ENCODE data around the gene PRDM9. TPM values are rescaled to one million over a fixed set of nuclear protein-coding genes. Genes with fewer than 3 reads are reported as not detected.

The PRDM9 gene
- polyA plus RNA-seq, 1 of the 3 experiments (the other 2 are of a cell fraction), result not detected

GRCh38 chr5:23459214-23459613 is 48.2 kb upstream of the PRDM9 start:
- no peaks in the 10 kb centered on the region for H3K79me2 ChIP-seq (ENCODE audit: insufficient read depth)
- 1% methylated on average over 3 of the region's 3 CpGs for WGBS (ENCODE audit: low lambda C conversion rate)
- H3K27me3 ChIP-seq (ENCODE audit: insufficient read depth), result no peaks in the 10 kb centered on the region
- no peak overlapping the region for H3K4me3 ChIP-seq (ENCODE audit: low read depth in 2 of 2, low read length in 1 of 2)
- TF ChIP-seq EZH2phosphoT487 (IDR thresholded peaks at IDR 0.05; ENCODE audit: borderline replicate concordance, low read depth) (no peak), TCF12 (IDR thresholded peaks at IDR 0.05) (no peak), CHD2 (IDR thresholded peaks at IDR 0.05; ENCODE audit: low read length, partially characterized antibody) (no peak), YY1 (IDR thresholded peaks at IDR 0.05; ENCODE audit: low read depth) (no peak), CTCF (IDR thresholded peaks at IDR 0.05) (no peak), RXRA (IDR thresholded peaks at IDR 0.05; ENCODE audit: borderline replicate concordance, low read depth) (no peak), SIN3A (IDR thresholded peaks at IDR 0.05; ENCODE audit: borderline replicate concordance, low read depth, low read length) (no peak), REST (IDR thresholded peaks at IDR 0.05; ENCODE audit: low read depth, low read length) (no peak), USF1 (IDR thresholded peaks at IDR 0.05; ENCODE audit: borderline replicate concordance, low read depth) (no peak), USF2 (IDR thresholded peaks at IDR 0.05; ENCODE audit: borderline replicate concordance, low read depth, low read length) (no peak), IRF3 (IDR thresholded peaks at IDR 0.05; ENCODE audit: low read depth, low read length) (no peak), PBX3 (IDR thresholded peaks at IDR 0.05) (no peak), TAF1 (IDR thresholded peaks at IDR 0.05; ENCODE audit: borderline replicate concordance, low read depth, low read length) (no peak), FOXM1 (IDR thresholded peaks at IDR 0.05; ENCODE audit: low read depth) (no peak), SMC3 (IDR thresholded peaks at IDR 0.05; ENCODE audit: low read depth, low read length) (no peak), RFX5 (IDR thresholded peaks at IDR 0.05; ENCODE audit: low read length) (no peak), POLR2AphosphoS5 (IDR thresholded peaks at IDR 0.05; ENCODE audit: low read depth, low read length) (no peak), EP300 (IDR thresholded peaks at IDR 0.05; ENCODE audit: borderline replicate concordance in 1 of 2, low read depth in 1 of 2, low read length in 1 of 2) (no peak)
- no peak overlapping the region for H3K27ac ChIP-seq (ENCODE audit: low read depth in 2 of 2, low read length in 1 of 2)
- H3K4me2 ChIP-seq, result no peak overlapping the region
- ChIA-PET POLR2A (no interaction called here), CTCF (no interaction called here)
- no peaks in the 10 kb centered on the region for H3K9me2 ChIP-seq
- DNase-seq, result no peak
- H3K9me3 ChIP-seq, result no peaks in the 10 kb centered on the region
- H3K4me1 ChIP-seq (ENCODE audit: control insufficient read depth in 1 of 2, insufficient read depth in 2 of 2, low read depth in 1 of 2, low read length in 1 of 2), result no peaks in the 10 kb centered on the region
- H3K9ac ChIP-seq, result no peak overlapping the region
- H2AFZ ChIP-seq (ENCODE audit: low read depth), result no peak overlapping the region
- H4K20me1 ChIP-seq (ENCODE audit: insufficient read depth), result no peaks in the 10 kb centered on the region
- no peaks in the 10 kb centered on the region for H3K36me3 ChIP-seq (replicated peaks in 1 of 2; ENCODE audit: control insufficient read depth in 1 of 2, insufficient read depth in 2 of 2, low read length in 1 of 2)
- H3F3A ChIP-seq (replicated peaks; ENCODE audit: insufficient read depth), result no peaks in the 10 kb centered on the region

All from SK-N-SH (cell line).